ENCODE measurements around the gene UGGT2.

DNA sequence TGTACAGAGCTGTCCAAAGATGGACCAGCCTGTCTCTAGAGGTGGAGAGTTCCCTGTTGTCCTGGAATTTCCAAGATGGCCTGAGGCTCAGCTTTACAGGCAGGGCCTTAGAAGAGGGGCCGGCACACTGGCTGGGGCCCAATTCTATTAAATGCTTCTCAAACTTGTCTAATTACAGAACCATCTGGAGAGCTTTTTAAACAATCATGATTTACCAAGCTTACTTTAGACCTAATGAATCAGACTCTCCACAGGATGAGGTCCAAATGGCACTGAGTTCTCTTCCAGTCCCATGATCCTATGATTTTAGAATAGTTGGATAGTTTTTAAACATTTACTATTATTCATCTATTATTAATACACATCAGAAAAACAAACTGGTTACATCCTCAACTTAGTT, 252.8 kb downstream of the UGGT2 start:
- TF ChIP-seq, protein P1, sequence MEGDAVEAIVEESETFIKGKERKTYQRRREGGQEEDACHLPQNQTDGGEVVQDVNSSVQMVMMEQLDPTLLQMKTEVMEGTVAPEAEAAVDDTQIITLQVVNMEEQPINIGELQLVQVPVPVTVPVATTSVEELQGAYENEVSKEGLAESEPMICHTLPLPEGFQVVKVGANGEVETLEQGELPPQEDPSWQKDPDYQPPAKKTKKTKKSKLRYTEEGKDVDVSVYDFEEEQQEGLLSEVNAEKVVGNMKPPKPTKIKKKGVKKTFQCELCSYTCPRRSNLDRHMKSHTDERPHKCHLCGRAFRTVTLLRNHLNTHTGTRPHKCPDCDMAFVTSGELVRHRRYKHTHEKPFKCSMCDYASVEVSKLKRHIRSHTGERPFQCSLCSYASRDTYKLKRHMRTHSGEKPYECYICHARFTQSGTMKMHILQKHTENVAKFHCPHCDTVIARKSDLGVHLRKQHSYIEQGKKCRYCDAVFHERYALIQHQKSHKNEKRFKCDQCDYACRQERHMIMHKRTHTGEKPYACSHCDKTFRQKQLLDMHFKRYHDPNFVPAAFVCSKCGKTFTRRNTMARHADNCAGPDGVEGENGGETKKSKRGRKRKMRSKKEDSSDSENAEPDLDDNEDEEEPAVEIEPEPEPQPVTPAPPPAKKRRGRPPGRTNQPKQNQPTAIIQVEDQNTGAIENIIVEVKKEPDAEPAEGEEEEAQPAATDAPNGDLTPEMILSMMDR (IDR thresholded peaks at IDR 0.05) = no peak
- TF ChIP-seq POLR2A (IDR thresholded peaks at IDR 0.05) = no peak

Data from prostate gland (tissue), 2 donors.